C4-2B (cell line): ENCODE data around the gene GPRASP1.
"Not testable (repeated sequence)": the region's sequence is repeated elsewhere in the genome, so short reads cannot be mapped to it uniquely, and the experiment has no call there.

Experiments used
- H3K27ac ChIP-seq: fragments of 450-650 bp; 2 replicates; pipeline ENCODE4 v1.5.1; 2017
- ZFX ChIP-seq: fragments of 450-650 bp; IDR thresholded peaks from 2 replicates; pipeline ENCODE4 v1.6.1; 2017
- TF ChIP-seq, protein P1 (sequence below): fragments of 450-650 bp; conservative IDR thresholded peaks from 2 replicates; pipeline ENCODE4 v1.5.1; 2017; ENCODE audit warnings: mild to moderate bottlenecking

GPRASP1 gene

DNA sequence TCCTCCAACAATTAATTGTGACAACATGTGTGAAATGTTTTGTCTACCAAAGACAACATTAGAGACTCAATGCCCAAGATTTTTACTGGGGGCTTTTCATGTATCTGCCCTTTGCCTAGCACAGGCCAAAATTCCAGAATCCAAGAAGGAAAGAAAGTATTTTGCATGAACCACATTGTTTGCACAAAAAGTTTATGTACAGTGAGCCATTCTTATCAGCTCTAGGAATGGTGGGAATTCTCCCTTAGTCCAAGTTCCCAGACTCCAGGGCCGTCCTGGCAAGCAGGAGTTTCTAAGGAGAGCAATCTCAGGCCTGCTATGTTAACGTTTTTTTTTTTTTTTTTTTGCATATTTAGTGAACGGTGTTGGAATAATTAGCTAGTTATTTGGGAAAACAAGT, 21.6 kb downstream of the GPRASP1 start:
- TF ChIP-seq, protein P1, sequence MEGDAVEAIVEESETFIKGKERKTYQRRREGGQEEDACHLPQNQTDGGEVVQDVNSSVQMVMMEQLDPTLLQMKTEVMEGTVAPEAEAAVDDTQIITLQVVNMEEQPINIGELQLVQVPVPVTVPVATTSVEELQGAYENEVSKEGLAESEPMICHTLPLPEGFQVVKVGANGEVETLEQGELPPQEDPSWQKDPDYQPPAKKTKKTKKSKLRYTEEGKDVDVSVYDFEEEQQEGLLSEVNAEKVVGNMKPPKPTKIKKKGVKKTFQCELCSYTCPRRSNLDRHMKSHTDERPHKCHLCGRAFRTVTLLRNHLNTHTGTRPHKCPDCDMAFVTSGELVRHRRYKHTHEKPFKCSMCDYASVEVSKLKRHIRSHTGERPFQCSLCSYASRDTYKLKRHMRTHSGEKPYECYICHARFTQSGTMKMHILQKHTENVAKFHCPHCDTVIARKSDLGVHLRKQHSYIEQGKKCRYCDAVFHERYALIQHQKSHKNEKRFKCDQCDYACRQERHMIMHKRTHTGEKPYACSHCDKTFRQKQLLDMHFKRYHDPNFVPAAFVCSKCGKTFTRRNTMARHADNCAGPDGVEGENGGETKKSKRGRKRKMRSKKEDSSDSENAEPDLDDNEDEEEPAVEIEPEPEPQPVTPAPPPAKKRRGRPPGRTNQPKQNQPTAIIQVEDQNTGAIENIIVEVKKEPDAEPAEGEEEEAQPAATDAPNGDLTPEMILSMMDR: no peak
- TF ChIP-seq ZFX: no peak
- H3K27ac ChIP-seq: no peak overlapping the region

GRCh38 chrX:102677479-102677878, 26.2 kb downstream of the GPRASP1 start:
- H3K27ac ChIP-seq: not testable (repeated sequence)

DNA sequence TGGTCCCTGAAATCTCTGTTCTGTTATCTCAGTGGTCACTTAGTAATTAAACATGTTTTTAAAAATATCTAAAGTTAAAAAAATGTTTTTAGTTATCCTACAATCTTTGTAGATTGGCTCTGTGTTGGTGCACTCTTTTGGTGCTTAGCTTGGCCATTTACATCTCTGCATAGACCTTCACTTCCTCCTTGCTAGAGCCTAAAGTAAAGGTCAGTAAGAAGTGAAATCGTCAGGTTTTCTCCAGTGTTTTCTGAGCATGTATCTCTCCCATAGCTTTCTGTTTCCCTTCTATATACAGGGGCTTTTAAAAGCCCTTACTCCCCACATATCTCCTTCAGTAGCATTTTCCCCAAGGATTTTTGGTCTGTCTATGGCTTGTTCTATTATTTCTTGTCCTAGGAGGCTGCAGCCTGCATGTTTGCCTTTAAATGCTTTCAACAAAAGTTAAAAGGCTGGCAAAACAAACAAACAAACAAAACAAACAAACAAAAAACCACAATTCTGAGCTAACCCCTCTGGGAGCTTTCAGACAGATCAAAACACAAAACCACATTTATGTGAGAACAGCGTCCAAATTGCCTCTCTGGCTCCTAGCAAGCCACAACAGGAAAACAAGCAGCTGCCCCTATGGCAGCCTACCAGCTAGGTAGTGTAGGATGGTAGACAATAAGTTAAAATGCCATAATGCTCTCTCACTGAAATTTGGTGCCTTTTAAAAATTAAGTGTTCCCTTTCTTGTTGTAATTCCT, 33.7 kb downstream of the GPRASP1 start:
- H3K27ac ChIP-seq: no peak overlapping the region
- TF ChIP-seq, protein P1: no peak
- TF ChIP-seq ZFX: no peak

GRCh38 chrX:102694749-102695148, 43.5 kb downstream of the GPRASP1 start:
- TF ChIP-seq, protein P1: no peak
- TF ChIP-seq ZFX: no peak
- H3K27ac ChIP-seq: no peak overlapping the region

DNA sequence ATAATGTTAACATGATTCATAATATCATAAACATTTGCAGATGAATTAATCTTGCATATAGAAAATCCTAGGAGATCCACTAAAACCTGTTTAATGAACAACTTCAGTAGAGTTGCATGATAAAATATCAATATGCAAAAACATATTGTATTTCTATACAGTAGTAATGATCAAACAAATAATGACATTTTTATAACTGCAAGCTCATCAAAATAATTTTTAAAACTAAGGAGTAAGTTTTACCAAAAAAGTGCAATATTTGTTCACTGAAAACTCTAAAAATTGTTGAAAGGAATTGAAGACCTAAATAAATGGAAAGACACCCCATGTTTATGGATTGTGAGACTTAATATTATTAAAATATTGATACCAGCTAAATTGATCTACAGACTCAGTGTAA, 45.0 kb downstream of the GPRASP1 start:
- H3K27ac ChIP-seq: no peak overlapping the region

GRCh38 chrX:102697494-102697893, 46.2 kb downstream of the GPRASP1 start:
- no peak overlapping the region for H3K27ac ChIP-seq
- TF ChIP-seq ZFX: no peak
- TF ChIP-seq, protein P1: no peak

More for the DNA sequence above, 45.0 kb downstream of the GPRASP1 start:
- no peak for TF ChIP-seq ZFX
- TF ChIP-seq, protein P1: no peak
